ENCODE measurements around the gene TSGA10.

Gene TSGA10

GRCh38 chr2:99188357-99188756 is 33.6 kb upstream of the TSGA10 start:
- no peak for DNase-seq (ENCODE audit: low read depth)
- no peak overlapping the region for H3K4me3 ChIP-seq (ENCODE audit: low read depth, low read length)
- TF ChIP-seq, protein P1, sequence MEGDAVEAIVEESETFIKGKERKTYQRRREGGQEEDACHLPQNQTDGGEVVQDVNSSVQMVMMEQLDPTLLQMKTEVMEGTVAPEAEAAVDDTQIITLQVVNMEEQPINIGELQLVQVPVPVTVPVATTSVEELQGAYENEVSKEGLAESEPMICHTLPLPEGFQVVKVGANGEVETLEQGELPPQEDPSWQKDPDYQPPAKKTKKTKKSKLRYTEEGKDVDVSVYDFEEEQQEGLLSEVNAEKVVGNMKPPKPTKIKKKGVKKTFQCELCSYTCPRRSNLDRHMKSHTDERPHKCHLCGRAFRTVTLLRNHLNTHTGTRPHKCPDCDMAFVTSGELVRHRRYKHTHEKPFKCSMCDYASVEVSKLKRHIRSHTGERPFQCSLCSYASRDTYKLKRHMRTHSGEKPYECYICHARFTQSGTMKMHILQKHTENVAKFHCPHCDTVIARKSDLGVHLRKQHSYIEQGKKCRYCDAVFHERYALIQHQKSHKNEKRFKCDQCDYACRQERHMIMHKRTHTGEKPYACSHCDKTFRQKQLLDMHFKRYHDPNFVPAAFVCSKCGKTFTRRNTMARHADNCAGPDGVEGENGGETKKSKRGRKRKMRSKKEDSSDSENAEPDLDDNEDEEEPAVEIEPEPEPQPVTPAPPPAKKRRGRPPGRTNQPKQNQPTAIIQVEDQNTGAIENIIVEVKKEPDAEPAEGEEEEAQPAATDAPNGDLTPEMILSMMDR (IDR thresholded peaks at IDR 0.05; ENCODE audit: insufficient read depth, low read depth, low read length, missing control alignments) = no peak

DNA sequence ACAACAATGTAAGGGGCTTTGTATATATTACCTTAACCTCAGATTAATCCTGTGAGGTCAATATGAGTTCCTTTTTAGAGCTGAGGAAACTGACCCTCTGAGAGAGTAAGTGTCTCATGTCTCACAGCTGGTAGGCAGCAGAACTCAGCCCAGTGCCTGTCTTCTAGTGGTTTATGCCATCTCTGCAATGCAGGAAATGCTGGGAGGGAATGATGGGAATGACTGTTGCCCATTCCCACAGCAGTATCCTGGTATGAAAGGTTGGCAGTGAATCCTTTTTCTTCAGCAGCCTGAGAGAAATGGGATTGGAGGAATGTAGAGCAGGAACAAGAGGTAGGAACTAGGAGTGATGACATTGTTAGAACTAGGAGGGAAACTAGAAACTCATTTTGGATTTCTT is 32.3 kb upstream of the TSGA10 start:
- no peak overlapping the region for H3K4me3 ChIP-seq (ENCODE audit: low read depth, low read length)
- TF ChIP-seq, protein P1 (IDR thresholded peaks at IDR 0.05; ENCODE audit: insufficient read depth, low read depth, low read length, missing control alignments) = no peak
- DNase-seq (ENCODE audit: low read depth) = no peak

DNA sequence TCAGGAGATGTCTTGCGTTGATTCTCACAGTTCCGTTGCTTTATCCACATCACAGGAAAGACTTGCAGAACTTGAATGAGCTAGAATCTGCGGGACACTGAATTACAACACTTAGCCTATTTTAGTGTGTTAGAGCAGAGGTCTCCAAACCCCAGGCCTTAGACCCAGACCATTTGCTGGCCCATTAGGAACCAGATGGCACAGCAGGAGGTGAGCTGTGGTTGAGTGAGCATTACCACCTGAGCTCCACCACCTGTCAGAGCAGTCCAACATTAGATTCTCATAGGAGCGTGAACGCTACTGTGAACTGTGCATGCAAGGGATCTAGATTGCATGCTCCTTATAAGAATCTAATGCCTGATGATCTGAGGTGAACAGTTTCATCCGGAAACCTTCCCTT is 30.1 kb upstream of the TSGA10 start:
- TF ChIP-seq, protein P1 (IDR thresholded peaks at IDR 0.05; ENCODE audit: insufficient read depth, low read depth, low read length, missing control alignments) = no peak
- no peak for DNase-seq (ENCODE audit: low read depth)
- H3K4me3 ChIP-seq (ENCODE audit: low read depth, low read length) = no peak overlapping the region

GRCh38 chr2:99183025-99183424 is 28.3 kb upstream of the TSGA10 start:
- TF ChIP-seq, protein P1 (IDR thresholded peaks at IDR 0.05; ENCODE audit: insufficient read depth, low read depth, low read length, missing control alignments) = no peak
- no peak for DNase-seq (ENCODE audit: low read depth)
- no peak overlapping the region for H3K4me3 ChIP-seq (ENCODE audit: low read depth, low read length)

- no peak for DNase-seq (ENCODE audit: low read depth)
- TF ChIP-seq, protein P1 (IDR thresholded peaks at IDR 0.05; ENCODE audit: insufficient read depth, low read depth, low read length, missing control alignments) = no peak
- peak overlapping the region; percentile 95 for H3K4me3 ChIP-seq (ENCODE audit: low read depth, low read length)
These were observed 26.9 kb upstream of the TSGA10 start for GRCh38 chr2:99181624-99182000.

GRCh38 chr2:99180755-99181623 is 26.2 kb upstream of the TSGA10 start, which contains the start of the genes MITD1 and MRPL30:
Gene MITD1 (minus strand): TSS chr2:99181058. CDS start chr2:99180981, 77 bp downstream.
Gene MRPL30 (plus strand): TSS chr2:99181184. CDS start chr2:99186204, 5,020 bp downstream.
- DNase-seq (ENCODE audit: low read depth) = peak; percentile 96
- TF ChIP-seq, protein P1 (IDR thresholded peaks at IDR 0.05; ENCODE audit: insufficient read depth, low read depth, low read length, missing control alignments) = no peak
- peak within 1 kb of the TSS; percentile 95 for H3K4me3 ChIP-seq (ENCODE audit: low read depth, low read length)

Data from GM12865 (cell line).